ENCODE results near the gene SF3B2. TPM values are rescaled to one million over a fixed set of nuclear protein-coding genes. Genes with fewer than 3 reads are reported as not detected.
"Not testable (repeated sequence)": the region's sequence is repeated elsewhere in the genome, so short reads cannot be mapped to it uniquely, and the experiment has no call there.

Gene SF3B2
- total and polyA plus RNA-seq, 4 donors, result 50.5 to 67.6 (median 57.2) TPM

DNA sequence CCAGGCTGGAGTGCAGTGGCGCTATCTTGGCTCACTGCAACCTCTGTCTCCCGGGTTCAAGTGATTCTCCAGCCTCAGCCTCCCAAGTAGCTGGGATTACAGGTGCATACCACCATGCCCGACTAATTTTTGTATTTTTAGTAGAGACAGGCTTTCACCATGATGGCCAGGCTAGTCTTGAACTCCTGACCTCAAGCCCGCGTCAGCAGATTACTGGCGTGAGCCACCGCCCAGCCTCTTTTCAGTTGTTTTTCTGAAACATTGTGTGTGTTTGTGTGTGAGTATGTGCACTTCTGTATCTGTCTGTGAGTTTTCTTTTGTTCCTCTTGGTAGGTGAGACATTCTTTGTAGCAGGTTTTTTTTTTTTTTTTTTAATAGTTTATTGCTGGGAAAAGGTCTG is 26.8 kb downstream of the SF3B2 start:
- H3K4me1 ChIP-seq (ENCODE audit: control insufficient read depth in 4 of 4, insufficient read depth in 4 of 4, low read length in 3 of 4); H3K9ac ChIP-seq (ENCODE audit: low read depth in 1 of 2, low read length in 2 of 2); H3K27me3 ChIP-seq (ENCODE audit: control insufficient read depth in 4 of 4, insufficient read depth in 4 of 4, low read length in 3 of 4); H3K36me3 ChIP-seq (ENCODE audit: control insufficient read depth in 4 of 4, insufficient read depth in 3 of 4, low read depth in 1 of 4, low read length in 3 of 4); H3K4me3 ChIP-seq (ENCODE audit: low read depth in 1 of 3, low read length in 3 of 3); DNase-seq (ENCODE audit: low spot score); H3K27ac ChIP-seq (ENCODE audit: low read depth in 1 of 2, low read length in 2 of 2); H3K9me3 ChIP-seq (ENCODE audit: control insufficient read depth in 4 of 4, low read length in 3 of 4): not testable (repeated sequence)
- WGBS, result 87% methylated on average over 7 of the region's 7 CpGs

DNA sequence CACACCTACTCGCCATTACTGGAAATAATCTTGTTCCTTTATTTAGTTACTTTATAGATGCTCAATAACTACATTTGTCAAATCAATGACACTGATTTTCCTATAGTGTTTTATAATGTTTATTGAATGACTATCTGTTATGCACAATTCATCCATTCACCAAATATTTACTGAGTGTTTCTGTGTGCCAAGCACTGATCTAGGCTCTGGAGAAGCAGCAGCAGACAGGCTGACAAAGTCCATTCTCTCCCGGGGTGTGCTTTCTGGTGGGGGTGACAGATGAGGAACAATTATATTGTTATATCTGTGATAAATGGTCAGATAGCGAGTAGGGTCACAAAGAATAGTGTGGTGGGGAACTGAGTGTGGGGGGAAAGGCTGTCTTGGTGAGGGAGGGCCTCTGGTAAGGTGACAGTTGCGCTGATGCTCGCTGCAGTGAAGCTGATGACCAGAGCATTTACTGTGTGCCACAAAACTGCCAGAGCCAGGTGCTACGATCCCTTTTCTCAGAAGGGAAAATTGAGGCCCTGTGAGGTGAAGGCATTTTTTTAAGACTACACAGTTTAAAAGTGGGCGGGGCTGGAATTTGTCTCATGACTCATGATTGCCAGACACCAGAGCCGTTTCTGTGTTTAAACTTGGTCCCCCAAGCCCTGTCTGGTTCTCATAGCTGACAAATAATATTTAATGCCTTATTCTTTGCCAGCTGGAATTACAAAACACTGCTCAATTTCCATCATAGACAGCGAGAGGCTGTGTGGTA is 28.1 kb downstream of the SF3B2 start:
- DNase-seq (ENCODE audit: low spot score), result no peak
- TF ChIP-seq JUND (IDR thresholded peaks at IDR 0.05), result peak; percentile 25 to 46
- TF ChIP-seq, protein P1, sequence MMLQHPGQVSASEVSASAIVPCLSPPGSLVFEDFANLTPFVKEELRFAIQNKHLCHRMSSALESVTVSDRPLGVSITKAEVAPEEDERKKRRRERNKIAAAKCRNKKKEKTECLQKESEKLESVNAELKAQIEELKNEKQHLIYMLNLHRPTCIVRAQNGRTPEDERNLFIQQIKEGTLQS (IDR thresholded peaks at IDR 0.05), result no peak
- TF ChIP-seq, protein P2, sequence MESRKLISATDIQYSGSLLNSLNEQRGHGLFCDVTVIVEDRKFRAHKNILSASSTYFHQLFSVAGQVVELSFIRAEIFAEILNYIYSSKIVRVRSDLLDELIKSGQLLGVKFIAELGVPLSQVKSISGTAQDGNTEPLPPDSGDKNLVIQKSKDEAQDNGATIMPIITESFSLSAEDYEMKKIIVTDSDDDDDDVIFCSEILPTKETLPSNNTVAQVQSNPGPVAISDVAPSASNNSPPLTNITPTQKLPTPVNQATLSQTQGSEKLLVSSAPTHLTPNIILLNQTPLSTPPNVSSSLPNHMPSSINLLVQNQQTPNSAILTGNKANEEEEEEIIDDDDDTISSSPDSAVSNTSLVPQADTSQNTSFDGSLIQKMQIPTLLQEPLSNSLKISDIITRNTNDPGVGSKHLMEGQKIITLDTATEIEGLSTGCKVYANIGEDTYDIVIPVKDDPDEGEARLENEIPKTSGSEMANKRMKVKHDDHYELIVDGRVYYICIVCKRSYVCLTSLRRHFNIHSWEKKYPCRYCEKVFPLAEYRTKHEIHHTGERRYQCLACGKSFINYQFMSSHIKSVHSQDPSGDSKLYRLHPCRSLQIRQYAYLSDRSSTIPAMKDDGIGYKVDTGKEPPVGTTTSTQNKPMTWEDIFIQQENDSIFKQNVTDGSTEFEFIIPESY (IDR thresholded peaks at IDR 0.05), result no peak
- Histone ChIP-seq H3K4me1 (ENCODE audit: control insufficient read depth in 4 of 4, insufficient read depth in 4 of 4, low read length in 3 of 4) (peaks cover 0 to 7% (median 4%) of the 10 kb centered on the region in 4 donors), H3K27me3 (ENCODE audit: control insufficient read depth in 4 of 4, insufficient read depth in 4 of 4, low read length in 3 of 4) (no peaks in the 10 kb centered on the region), H3K27ac (ENCODE audit: low read depth in 1 of 2, low read length in 2 of 2) (no peak overlapping the region), H3K9me3 (ENCODE audit: control insufficient read depth in 4 of 4, low read length in 3 of 4) (no peaks in the 10 kb centered on the region), H3K9ac (ENCODE audit: low read depth in 1 of 2, low read length in 2 of 2) (no peak overlapping the region), H3K36me3 (ENCODE audit: control insufficient read depth in 4 of 4, insufficient read depth in 3 of 4, low read depth in 1 of 4, low read length in 3 of 4) (no peaks in the 10 kb centered on the region), H3K4me3 (ENCODE audit: low read depth in 1 of 3, low read length in 3 of 3) (no peak overlapping the region)
- 75% methylated on average over 9 of the region's 9 CpGs for WGBS

DNA sequence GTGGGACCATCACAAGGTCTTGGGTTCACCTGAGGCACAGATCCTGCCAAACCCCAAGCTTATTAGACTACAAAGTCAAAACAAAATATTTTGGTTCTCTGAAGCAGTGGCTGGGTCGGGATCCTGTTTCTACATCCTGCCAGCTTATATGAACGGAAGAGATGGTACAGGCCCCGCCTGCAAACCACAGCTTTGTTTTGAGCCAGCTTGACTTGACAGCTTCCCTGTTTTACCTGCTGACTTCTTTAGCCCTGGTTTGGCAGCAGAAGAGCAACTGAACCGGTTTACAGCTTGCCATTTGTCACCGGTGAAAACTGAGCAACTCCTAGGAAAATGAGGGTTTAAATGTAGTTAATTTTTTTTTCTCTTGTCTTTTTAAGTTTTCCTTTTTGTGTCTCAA is 29.3 kb downstream of the SF3B2 start:
- Histone ChIP-seq H3K27me3 (ENCODE audit: control insufficient read depth in 4 of 4, insufficient read depth in 4 of 4, low read length in 3 of 4) (no peaks in the 10 kb centered on the region), H3K4me1 (ENCODE audit: control insufficient read depth in 4 of 4, insufficient read depth in 4 of 4, low read length in 3 of 4) (peaks cover 0 to 7% (median 4%) of the 10 kb centered on the region in 4 donors), H3K9me3 (ENCODE audit: control insufficient read depth in 4 of 4, low read length in 3 of 4) (no peaks in the 10 kb centered on the region), H3K36me3 (ENCODE audit: control insufficient read depth in 4 of 4, insufficient read depth in 3 of 4, low read depth in 1 of 4, low read length in 3 of 4) (no peaks in the 10 kb centered on the region), H3K27ac (ENCODE audit: low read depth in 1 of 2, low read length in 2 of 2) (peak overlapping the region in 1 of 2 donors; percentile 22), H3K4me3 (ENCODE audit: low read depth in 1 of 3, low read length in 3 of 3) (no peak overlapping the region), H3K9ac (ENCODE audit: low read depth in 1 of 2, low read length in 2 of 2) (peak overlapping the region in 1 of 2 donors; percentile 11)
- 60% methylated on average over 5 of the region's 5 CpGs for WGBS
- DNase-seq (ENCODE audit: low spot score), result no peak
- TF ChIP-seq, protein P1 (IDR thresholded peaks at IDR 0.05), result no peak
- TF ChIP-seq RXRA (IDR thresholded peaks at IDR 0.05), result no peak
- TF ChIP-seq EGR1 (IDR thresholded peaks at IDR 0.05; ENCODE audit: low read depth in 2 of 2), result no peak
- no peak for TF ChIP-seq NR2F2 (IDR thresholded peaks at IDR 0.05)
- no peak for TF ChIP-seq GABPA (IDR thresholded peaks at IDR 0.05 in 1 of 2, conservative IDR thresholded peaks at IDR 0.05 in 1 of 2)
- no peak for TF ChIP-seq HNF4G (IDR thresholded peaks at IDR 0.05)
- TF ChIP-seq YY1 (IDR thresholded peaks at IDR 0.05), result no peak
- no peak for TF ChIP-seq HNF4A (conservative IDR thresholded peaks at IDR 0.05)
- TF ChIP-seq RAD21 (IDR thresholded peaks at IDR 0.05), result no peak
- TF ChIP-seq, protein P3, sequence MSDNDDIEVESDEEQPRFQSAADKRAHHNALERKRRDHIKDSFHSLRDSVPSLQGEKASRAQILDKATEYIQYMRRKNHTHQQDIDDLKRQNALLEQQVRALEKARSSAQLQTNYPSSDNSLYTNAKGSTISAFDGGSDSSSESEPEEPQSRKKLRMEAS (IDR thresholded peaks at IDR 0.05), result no peak

All from liver (tissue), 9 donors.